ENCODE measurements around the gene ZSWIM6. TPM values are rescaled to one million over a fixed set of nuclear protein-coding genes. Genes with fewer than 3 reads are reported as not detected.

The ZSWIM6 gene
- total and polyA plus RNA-seq, 2 of the 4 experiments (the other 2 are of a cell fraction) = 10.8 to 14.1 TPM

- no peak overlapping the region for H3K4ac ChIP-seq (ENCODE audit: low read depth, low read length)
- H4K5ac ChIP-seq (ENCODE audit: low read depth, low read length) = no peak overlapping the region
- no peak overlapping the region for H3K23ac ChIP-seq (ENCODE audit: low read depth, low read length)
- H2AK9ac ChIP-seq (replicated peaks; ENCODE audit: low read depth, low read length, poor library complexity) = no peak overlapping the region
- intact Hi-C loops (cut with micrococcal nuclease) (no loop called here), dilution Hi-C loops (cut with HindIII; ENCODE audit: low sequenced_read_pairs, unreplicated experiment) (no loop called here), in situ Hi-C loops (cut with MboI; ENCODE audit: low sequenced_read_pairs) (no loop called here)
- H2BK120ac ChIP-seq (ENCODE audit: low read depth, low read length) = no peak overlapping the region
- ChIA-PET POLR2A (ENCODE audit: unreplicated experiment) (no interaction called here), CTCF (no interaction called here)
- no peaks in the 10 kb centered on the region for H3K9me3 ChIP-seq (ENCODE audit: control insufficient read depth, insufficient read depth, low read length)
- H3K27ac ChIP-seq (ENCODE audit: insufficient read depth, low read length) = no peak overlapping the region
- no peak overlapping the region for H3K4me2 ChIP-seq (ENCODE audit: low read depth, low read length)
- peaks cover 77% of the 10 kb centered on the region for H4K20me1 ChIP-seq (ENCODE audit: insufficient read depth, low read length)
- BruUV-seq (replicated peaks) = no TSS peak
- H2BK20ac ChIP-seq (ENCODE audit: low read depth, low read length) = no peak overlapping the region
- H3K27me3 ChIP-seq (ENCODE audit: control insufficient read depth, insufficient read depth, low read length) = no peaks in the 10 kb centered on the region
- H3K18ac ChIP-seq (ENCODE audit: low read depth, low read length) = no peak overlapping the region
- H3K9me1 ChIP-seq (ENCODE audit: insufficient read depth, low read length) = peaks cover 15% of the 10 kb centered on the region
- no peak overlapping the region for H3K9ac ChIP-seq (ENCODE audit: low read depth, low read length)
- no peaks in the 10 kb centered on the region for H3K36me3 ChIP-seq (ENCODE audit: control insufficient read depth, insufficient read depth, low read length)
- no peak overlapping the region for H2AFZ ChIP-seq (replicated peaks; ENCODE audit: low read length, poor library complexity)
- no peak overlapping the region for H3K4me3 ChIP-seq (ENCODE audit: insufficient read depth, low read depth, low read length)
- TF ChIP-seq MAFK (IDR thresholded peaks at IDR 0.05; ENCODE audit: low read depth, low read length) = no peak
- peak; percentile 94 for TF ChIP-seq BHLHE40 (IDR thresholded peaks at IDR 0.05; ENCODE audit: low read depth, low read length)
- no peak for ATAC-seq (ENCODE audit: low read depth)
- no peak overlapping the region for H3K14ac ChIP-seq (replicated peaks; ENCODE audit: low read depth, low read length)
- H3K4me1 ChIP-seq (ENCODE audit: control insufficient read depth, insufficient read depth, low read length) = peaks cover 12% of the 10 kb centered on the region
- no peak overlapping the region for H2BK15ac ChIP-seq (ENCODE audit: low read depth, low read length)
- peak; percentile 26 for DNase-seq
- no CpG with 5 or more reads among the region's 1 CpG for WGBS, 2 experiments (ENCODE audit: extremely low coverage in 2 of 2, insufficient read length in 1 of 2)
- no peak overlapping the region for H2AK5ac ChIP-seq (ENCODE audit: low read depth, low read length)
- H3K79me1 ChIP-seq (ENCODE audit: low read depth in 1 of 2, low read length in 2 of 2) = peaks cover 24 to 69% of the 10 kb centered on the region in 2 experiments
- no peak overlapping the region for H4K91ac ChIP-seq (ENCODE audit: insufficient read depth, low read depth, low read length)
- no peak overlapping the region for H4K8ac ChIP-seq (ENCODE audit: low read depth in 2 of 2, low read length in 2 of 2)
- H3K56ac ChIP-seq (ENCODE audit: extremely low read depth, insufficient read depth, low read length) = no peak overlapping the region
- H2BK5ac ChIP-seq (ENCODE audit: low read depth, low read length, poor library complexity, severe bottlenecking) = no peak overlapping the region
These were observed 65.2 kb downstream of the ZSWIM6 start for GRCh38 chr5:61397238-61397637.
